HepG2 (cell line): ENCODE measurements around the gene ARHGAP9. TPM values are rescaled to one million over a fixed set of nuclear protein-coding genes. Genes with fewer than 3 reads are reported as not detected.

ENCODE experiments used
- ATAC-seq: fragments of 200-7000 bp; cut with Tn5 transposase; 3 replicates; pipeline ENCODE4 v1.9.1; 2020; ENCODE audit warnings: mild to moderate bottlenecking, moderate library complexity
- BruUV-seq: library from RNA; stranded (reverse); fragments of 400-500 nt; replicated peaks from 2 replicates; lab custom pipeline; 2021; lab: Mats Ljungman, UMichigan
- CTCF ChIA-PET: fragments of 300-600 bp; formaldehyde crosslinking; extraction: SDS; loops from one replicate; lab custom pipeline; 2021; ENCODE audit warnings: low total read pairs, inconsistent platforms, low intra/inter-chr PET ratio; lab: Yijun Ruan, JAX
- POLR2A ChIA-PET: fragments of 350-600 bp; sonication (Branson Sonifier 250); formaldehyde crosslinking; loops from one replicate; lab custom pipeline; 2020; ENCODE audit warnings: antibody characterized with exemption, inconsistent platforms; lab: Yijun Ruan, JAX
- DNase-seq: peaks from one replicate; pipeline ENCODE4 v3.0.0-alpha.2; 2015; ENCODE audit warnings: low spot score
- FAIRE-seq: peaks from 3 replicates; lab custom pipeline; 2011; peaks lifted over from hg19 to GRCh38; lab: Jason Lieb, UNC
- H2AFZ ChIP-seq: one replicate; pipeline ENCODE4 v1.6.1; 2011; ENCODE audit warnings: low read length, inconsistent platforms
- H3K27ac ChIP-seq: fragments of 300-600 bp; 3 replicates; pipeline ENCODE4 v1.8.0; 2011; ENCODE audit warnings: mixed run types, mild to moderate bottlenecking, mixed read lengths, low read length, inconsistent platforms; ENCODE audit not compliant: insufficient read depth; ENCODE audit errors: extremely low read length
- H3K27me3 ChIP-seq, 2 experiments: fragments of 200-600 bp in 1 of 2; 2 replicates in 1 of 2; 3 replicates in 1 of 2; pipeline versions ENCODE4 v1.6.0 to v1.8.0; 2011; ENCODE audit warnings: low read length in 2 of 2, mild to moderate bottlenecking in 2 of 2, moderate library complexity in 2 of 2, inconsistent platforms in 1 of 2; ENCODE audit not compliant: insufficient read depth in 2 of 2, control insufficient read depth in 1 of 2
- H3K36me3 ChIP-seq, 2 experiments: fragments of 200-600 bp in 1 of 2; replicated peaks in 1 of 2; 2 replicates in 1 of 2; 3 replicates in 1 of 2; pipeline versions ENCODE4 v1.5.1 to v1.8.0; 2011; ENCODE audit warnings: low read length in 2 of 2, inconsistent platforms in 1 of 2; ENCODE audit not compliant: insufficient read depth in 2 of 2, control insufficient read depth in 1 of 2
- H3K4me1 ChIP-seq: 2 replicates; pipeline ENCODE4 v1.5.1; 2012; ENCODE audit warnings: low read length, inconsistent platforms; ENCODE audit not compliant: insufficient read depth
- H3K4me2 ChIP-seq: 2 replicates; pipeline ENCODE4 v1.6.0; 2011; ENCODE audit warnings: low read depth, low read length, inconsistent platforms
- H3K4me3 ChIP-seq, 3 experiments: fragments of 200-600 bp in 1 of 3; sonication (generic), shearing (Covaris generic) in 1 of 3; replicated peaks in 1 of 3; 2 replicates each; pipeline ENCODE4 v1.5.1; 2011 to 2016; ENCODE audit warnings: low read length in 3 of 3, inconsistent platforms in 2 of 3, low read depth in 2 of 3, mild to moderate bottlenecking in 2 of 3, control low read depth in 1 of 3, mixed read lengths in 1 of 3; ENCODE audit not compliant: insufficient read depth in 1 of 3
- H3K79me2 ChIP-seq: one replicate; pipeline ENCODE4 v1.6.1; 2011; ENCODE audit warnings: low read length, inconsistent platforms; ENCODE audit not compliant: insufficient read depth
- H3K9ac ChIP-seq: 2 replicates; pipeline ENCODE4 v1.6.0; 2011; ENCODE audit warnings: mild to moderate bottlenecking, low read depth, low read length, inconsistent platforms; ENCODE audit not compliant: insufficient read depth
- H3K9me3 ChIP-seq: 2 replicates; pipeline ENCODE4 v1.5.1; 2012; ENCODE audit warnings: mild to moderate bottlenecking, low read length
- H4K20me1 ChIP-seq: 2 replicates; pipeline ENCODE4 v1.6.0; 2011; ENCODE audit warnings: inconsistent platforms, mild to moderate bottlenecking, low read length, moderate library complexity; ENCODE audit not compliant: insufficient read depth
- ATF2 ChIP-seq: sonication (generic); formaldehyde crosslinking; IDR thresholded peaks from 2 replicates; pipeline ENCODE4 v1.4.0; 2020; ENCODE audit warnings: missing genetic modification reagents
- CBX2 ChIP-seq, 2 experiments: fragments of 200-600 bp in 1 of 2; sonication (generic); formaldehyde crosslinking in 1 of 2; IDR thresholded peaks; 2 replicates each; pipeline versions ENCODE4 v1.7.0 to v1.8.1; 2018 to 2022; ENCODE audit warnings: low read depth in 2 of 2, low read length in 1 of 2, mild to moderate bottlenecking in 1 of 2, missing genetic modification reagents in 1 of 2
- HNRNPK ChIP-seq: fragments of 200-400 bp; formaldehyde crosslinking; IDR thresholded peaks from 2 replicates; pipeline ENCODE4 v1.6.1; 2018; ENCODE audit warnings: low read length, low read depth, moderate library complexity, mild to moderate bottlenecking; ENCODE audit not compliant: poor library complexity, severe bottlenecking
- KDM5A ChIP-seq: fragments of 200-600 bp; sonication (generic); IDR thresholded peaks from 2 replicates; pipeline ENCODE4 v1.7.0; 2018; ENCODE audit warnings: antibody characterized with exemption, mild to moderate bottlenecking, low read length, borderline replicate concordance
- PAXIP1 ChIP-seq: sonication (generic); formaldehyde crosslinking; conservative IDR thresholded peaks from 2 replicates; pipeline ENCODE4 v1.4.0; 2020; ENCODE audit warnings: mild to moderate bottlenecking, missing genetic modification reagents, moderate library complexity
- PCBP1 ChIP-seq: fragments of 200-400 bp; formaldehyde crosslinking; IDR thresholded peaks from 2 replicates; pipeline ENCODE4 v1.6.1; 2017; ENCODE audit warnings: mild to moderate bottlenecking, low read depth, low read length, borderline replicate concordance
- THAP8 ChIP-seq: sonication (generic); formaldehyde crosslinking; IDR thresholded peaks from 2 replicates; pipeline ENCODE4 v1.5.1; 2020; ENCODE audit warnings: missing genetic modification reagents, mild to moderate bottlenecking, borderline replicate concordance
- ZBTB21 ChIP-seq: sonication (generic); formaldehyde crosslinking; IDR thresholded peaks from 2 replicates; pipeline ENCODE4 v1.4.0; 2020; ENCODE audit warnings: missing genetic modification reagents
- ZFP37 ChIP-seq: sonication (generic); formaldehyde crosslinking; IDR thresholded peaks from 2 replicates; pipeline ENCODE4 v1.4.0; 2020; ENCODE audit warnings: missing genetic modification reagents, borderline replicate concordance
- ZNF10 ChIP-seq: sonication (generic); formaldehyde crosslinking; IDR thresholded peaks from 2 replicates; pipeline ENCODE4 v1.4.0; 2020; ENCODE audit warnings: mild to moderate bottlenecking, low read depth, missing genetic modification reagents, borderline replicate concordance
- ZNF350 ChIP-seq: sonication (generic); formaldehyde crosslinking; IDR thresholded peaks from 2 replicates; pipeline ENCODE4 v1.4.0; 2020; ENCODE audit warnings: mild to moderate bottlenecking, low read depth, missing genetic modification reagents, borderline replicate concordance
- ZNF777 ChIP-seq: sonication (generic); formaldehyde crosslinking; IDR thresholded peaks from 2 replicates; pipeline ENCODE4 v1.4.0; 2020; ENCODE audit warnings: missing genetic modification reagents
- ZNF891 ChIP-seq: sonication (generic); formaldehyde crosslinking; IDR thresholded peaks from 2 replicates; pipeline ENCODE4 v1.5.0; 2020; ENCODE audit warnings: mild to moderate bottlenecking, missing genetic modification reagents
- WGBS: methylation state at CpG from one replicate; pipeline ENCODE4 v1.1.6; 2017; ENCODE audit warnings: low lambda C conversion rate; 5-methylcytosine and 5-hydroxymethylcytosine counted together
- in situ Hi-C: cut with HindIII; loops from 2 replicates; pipeline ENCODE4 v1.10.0; 2017; ENCODE audit warnings: low pct_unique_long_range_greater_than_20kb; ENCODE audit not compliant: extremely low pct_ligation_motif_present
- intact Hi-C: fragments of 100-400 bp; cut with micrococcal nuclease; formaldehyde crosslinking; loops from one replicate; pipeline ENCODE4 v1.10.0; 2022; ENCODE audit not compliant: unreplicated experiment
- polyA plus RNA-seq, 8 experiments: library from polyadenylated mRNA; depleted of rRNA in 3 of 8; stranded (reverse) in 7 of 8; unstranded in 1 of 8; fragments of >200 nt; fragmentation: Illumina TruSeq in 4 of 8; extraction: Trizol in 4 of 8; gene quantifications; 2 replicates each; pipeline versions ENCODE4 v1.2.1 to v1.2.3, GENCODE V29; 2011 to 2016; ENCODE audit warnings: low read depth in 4 of 8, missing spikeins in 1 of 8, mixed read lengths in 1 of 8; ENCODE audit not compliant: insufficient read depth in 1 of 8
- total RNA-seq, 5 experiments: library from RNA; depleted of rRNA; stranded (reverse); fragments of >200 nt; fragmentation: Illumina TruSeq; extraction: Trizol; gene quantifications; 2 replicates each; pipeline ENCODE4 v1.2.3, GENCODE V29; 2016; ENCODE audit warnings: low read depth in 1 of 5

Gene ARHGAP9
- total and polyA plus RNA-seq, 2 of the 13 experiments (the other 11 are each of a cell fraction or from before 2014, with no cell fraction given): 0.18 to 1.2 TPM

- ATAC-seq: no peak
- TF ChIP-seq KDM5A (peak; percentile 47; the same call in 1 of the 2 replicates), CBX2 (IDR thresholded peaks at IDR 0.05; ENCODE audit: low read depth, low read length) (no peak), CBX2 (CRISPR knock-in tag; IDR thresholded peaks at IDR 0.05; ENCODE audit: low read depth) (no peak), ZNF350 (CRISPR knock-in tag) (no peak), ZNF777 (CRISPR knock-in tag) (no peak), ZBTB21 (no peak), ZNF10 (no peak), ZNF891 (CRISPR knock-in tag) (no peak), ZFP37 (no peak), THAP8 (CRISPR knock-in tag) (no peak), ATF2 (CRISPR knock-in tag) (0 out of 2 replicates have a peak, but pooled peaks have one; percentile 32), PCBP1 (no peak), PAXIP1 (CRISPR knock-in tag) (no peak), HNRNPK (peak; percentile 99)
These were observed 43.4 kb upstream of the ARHGAP9 start for GRCh38 chr12:57522887-57523705.

More at GRCh38 chr12:57522887-57523705, 43.4 kb upstream of the ARHGAP9 start:
- no peak for DNase-seq
- peaks cover 37% of the 10 kb centered on the region for H3K79me2 ChIP-seq
- H3K4me3 ChIP-seq: peak overlapping the region; percentile 89 to 93 (median 89)
- H3K4me1 ChIP-seq: peaks cover 41% of the 10 kb centered on the region
- no peaks in the 10 kb centered on the region; a peak in 1 of 5 replicates for H3K27me3 ChIP-seq
- in situ Hi-C loops (no loop called here), intact Hi-C loops (loop anchor here (1.0 to 5.0 kb wide), 3 partner anchors 24 to 99 kb away; partner anchors contain the start of gene DCTN2)
- H3K27ac ChIP-seq: peak overlapping the region; percentile 86
- WGBS: 1% methylated on average over 23 of the region's 38 CpGs
- peaks cover 21% of the 10 kb centered on the region for H4K20me1 ChIP-seq
- H2AFZ ChIP-seq: no peak overlapping the region
- H3K36me3 ChIP-seq: peaks cover 13 to 38% of the 10 kb centered on the region in 2 experiments; a peak in 4 of 5 replicates
- ChIA-PET POLR2A (interaction anchor here (0.8 to 3.0 kb wide), 12 partner anchors 11 to 88 kb away, joined by 3 to 21 read pairs (median 4); partner anchors contain the start of genes ARHGEF25, DCTN2 and INHBE), CTCF (no interaction called here)
- no peaks in the 10 kb centered on the region for H3K9me3 ChIP-seq
- peak overlapping the region; percentile 91 for H3K4me2 ChIP-seq
- peak overlapping the region; percentile 89 for H3K9ac ChIP-seq
- TSS peak; percentile 36 for BruUV-seq
- no peak for FAIRE-seq
